T follicular helper cell (primary cell): ENCODE results near the gene FSIP1.

Experiments used
- DNase-seq: peaks from one replicate; pipeline ENCODE4 v3.0.0-alpha.2; 2020; ENCODE audit warnings: low read depth

Gene FSIP1

GRCh38 chr15:39756806-39757522, 25.7 kb downstream of the FSIP1 start:
- DNase-seq, result no peak

- DNase-seq, result no peak
Observed at GRCh38 chr15:39752991-39753390, 29.6 kb downstream of the FSIP1 start.

- DNase-seq, result no peak
Observed at GRCh38 chr15:39752246-39752645, 30.4 kb downstream of the FSIP1 start.

GRCh38 chr15:39748276-39748675, 34.4 kb downstream of the FSIP1 start:
- DNase-seq, result no peak

- no peak for DNase-seq
Observed at GRCh38 chr15:39747326-39747725, 35.3 kb downstream of the FSIP1 start.

DNA sequence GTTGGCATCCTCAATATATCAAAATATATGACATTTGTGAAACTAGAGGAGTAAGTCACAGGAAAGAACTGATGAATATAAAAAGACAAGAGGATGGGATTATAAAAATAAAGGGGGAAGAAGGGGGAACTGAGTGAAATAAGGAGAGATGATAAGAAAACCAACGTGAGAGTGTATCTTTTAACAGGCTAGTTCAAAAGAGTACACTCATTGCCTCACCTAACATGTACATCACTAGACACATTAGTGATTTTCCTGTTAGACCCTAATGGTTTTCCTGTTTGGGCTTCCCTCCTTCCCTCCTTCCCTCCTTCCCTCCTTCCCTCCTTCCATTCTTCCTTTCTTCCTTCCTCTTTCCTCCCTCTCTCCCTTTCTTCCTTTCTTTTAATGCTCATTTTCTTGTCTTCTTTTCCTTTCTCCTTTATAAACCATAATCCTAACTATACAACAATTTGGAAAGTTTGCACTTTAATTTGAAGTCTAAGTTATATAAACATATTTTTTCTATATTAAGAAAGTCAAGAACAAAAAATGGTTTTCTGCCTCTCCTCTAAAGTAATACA, 35.8 kb downstream of the FSIP1 start:
- no peak for DNase-seq

GRCh38 chr15:39746176-39746575, 36.5 kb downstream of the FSIP1 start:
- no peak for DNase-seq

GRCh38 chr15:39745415-39745814, 37.2 kb downstream of the FSIP1 start:
- no peak for DNase-seq

DNA sequence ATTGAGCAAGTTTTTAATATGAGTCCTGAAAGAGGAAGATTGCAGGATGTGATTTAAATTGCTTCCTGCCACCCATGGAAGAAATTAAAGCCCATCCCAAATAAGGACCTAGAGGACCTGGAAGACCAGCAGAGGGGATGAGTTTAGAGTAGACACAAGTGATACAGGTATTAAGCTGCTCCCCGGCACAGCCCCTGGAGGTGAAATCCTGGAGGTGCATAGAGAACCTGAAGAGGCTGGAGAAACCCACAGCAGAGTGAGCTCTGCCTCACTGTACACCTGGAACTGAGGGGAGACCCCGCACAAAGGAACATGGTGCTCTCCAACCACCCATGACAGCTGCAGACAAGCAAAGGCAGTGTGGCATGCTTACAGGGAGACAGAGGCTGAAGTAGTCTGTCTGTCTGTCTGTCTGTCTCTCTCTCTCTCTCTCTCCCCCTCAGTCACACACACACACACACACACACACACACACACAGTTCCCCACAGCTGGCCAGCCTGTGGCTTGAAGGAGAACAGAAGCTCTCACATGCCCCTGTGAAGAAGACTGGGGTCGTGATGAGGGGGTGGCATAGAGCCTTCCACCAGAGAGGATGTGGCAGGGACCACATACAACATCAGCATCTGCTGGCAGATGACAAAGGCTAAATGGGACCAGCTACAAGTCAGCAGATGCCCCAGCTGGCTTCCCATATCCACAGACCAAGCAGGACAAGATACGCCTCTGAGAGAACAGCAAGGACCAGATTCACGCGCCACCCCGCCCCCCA, 38.1 kb downstream of the FSIP1 start:
- DNase-seq, result no peak

- DNase-seq, result no peak
Observed at GRCh38 chr15:39743611-39744010, 39.0 kb downstream of the FSIP1 start.

DNA sequence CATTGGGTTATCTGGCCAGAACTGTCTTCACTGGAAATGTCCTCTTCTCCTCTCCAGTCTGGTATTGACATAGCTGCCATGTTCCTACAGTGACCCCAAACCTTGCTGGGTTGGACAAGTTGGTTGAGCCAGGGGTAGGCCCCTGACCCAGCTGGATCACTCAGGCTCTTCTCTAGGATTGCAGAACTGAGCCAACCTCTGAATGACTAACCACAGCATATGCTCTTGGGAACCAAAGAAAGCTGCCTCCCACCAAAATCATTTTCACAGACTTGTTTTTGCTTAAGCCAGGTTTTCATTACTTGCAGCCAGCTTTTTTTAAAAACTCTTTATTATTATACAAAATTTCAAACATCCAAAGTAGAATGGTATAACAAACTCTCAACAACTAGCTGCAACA, 41.4 kb downstream of the FSIP1 start:
- DNase-seq, result no peak

DNA sequence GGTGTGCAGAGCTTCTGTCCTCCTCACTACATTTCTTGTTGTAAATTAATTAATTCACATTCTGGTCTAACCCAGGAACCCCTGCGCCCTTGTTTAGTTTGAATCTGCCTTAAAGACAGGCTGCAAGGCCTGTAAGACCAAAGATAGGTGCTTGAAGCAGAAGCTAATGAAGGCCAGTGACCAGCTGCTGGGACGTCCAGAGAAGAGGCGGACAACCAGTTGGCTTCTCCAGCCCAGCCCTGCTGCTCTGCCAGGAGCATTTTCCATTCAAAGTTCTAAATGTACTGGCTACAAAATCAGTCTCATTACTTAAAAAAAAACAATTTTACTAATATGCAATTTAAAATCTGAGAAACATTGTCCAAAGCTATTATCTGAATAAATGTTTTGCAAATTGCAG, 43.6 kb downstream of the FSIP1 start:
- DNase-seq, result no peak

GRCh38 chr15:39737196-39737550, 45.5 kb downstream of the FSIP1 start:
- DNase-seq, result no peak

DNA sequence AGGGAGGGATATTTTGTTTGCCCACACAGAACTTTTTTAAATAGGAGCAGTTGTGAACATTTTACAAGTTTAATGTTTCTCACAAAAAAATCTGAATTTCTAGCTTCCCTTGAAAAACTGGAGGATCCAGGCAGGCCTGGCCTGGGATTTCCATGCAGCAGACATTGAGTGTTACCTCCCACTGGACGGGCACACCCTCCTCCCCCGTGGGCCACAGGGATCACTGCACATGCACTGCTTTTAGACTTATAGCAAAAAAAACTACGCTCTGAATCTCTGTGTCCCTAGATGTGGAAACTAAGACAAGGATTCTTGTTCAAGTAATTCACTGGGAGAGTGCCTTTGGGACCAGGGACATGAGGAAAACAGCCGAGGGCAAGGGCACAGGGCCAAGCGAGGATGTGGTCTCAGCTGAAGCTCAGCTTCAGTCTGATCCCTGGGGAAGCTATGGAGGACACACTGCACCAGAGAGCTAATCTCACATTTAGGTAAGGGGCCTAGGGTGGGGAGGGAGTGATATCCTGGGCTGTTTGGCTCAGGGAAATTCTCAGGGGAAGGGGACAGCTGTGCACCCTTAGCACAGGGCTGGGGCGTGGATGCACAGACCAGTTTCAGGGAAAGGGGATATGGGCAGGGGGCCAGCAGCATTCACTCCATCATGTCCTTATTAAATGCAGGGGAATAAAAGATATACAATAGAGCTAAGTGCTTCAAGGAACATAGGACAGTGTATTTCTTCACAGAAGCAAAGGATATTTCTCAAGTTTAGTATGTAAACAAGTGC, 46.0 kb downstream of the FSIP1 start:
- DNase-seq, result no peak

DNA sequence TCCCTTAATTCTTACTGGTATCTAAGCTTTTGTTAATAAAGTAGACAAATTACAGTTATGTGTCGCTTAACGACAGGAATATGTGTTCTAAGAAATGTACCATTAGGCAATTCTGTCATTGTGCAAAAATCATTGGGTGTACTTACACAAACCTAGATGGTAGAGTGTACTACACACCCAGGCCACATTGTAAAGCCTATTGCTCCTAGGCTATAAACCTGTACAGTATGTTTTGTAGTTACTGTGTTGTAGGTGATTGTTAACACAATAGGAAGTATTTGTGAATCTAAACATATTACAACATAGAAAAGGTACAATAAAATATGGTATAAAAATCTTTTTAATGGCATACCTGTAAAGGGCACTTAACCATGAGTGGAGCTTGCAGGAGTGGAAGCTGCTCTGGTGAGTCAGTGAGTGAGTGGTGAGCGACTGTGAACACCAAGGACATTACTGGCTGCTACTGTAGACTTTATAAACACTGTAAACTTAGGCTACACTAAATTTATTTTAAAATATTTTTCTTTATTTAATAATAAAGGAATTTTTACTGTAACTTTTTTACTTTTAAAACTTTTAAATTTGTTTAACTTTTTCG, 47.4 kb downstream of the FSIP1 start:
- DNase-seq, result no peak

DNA sequence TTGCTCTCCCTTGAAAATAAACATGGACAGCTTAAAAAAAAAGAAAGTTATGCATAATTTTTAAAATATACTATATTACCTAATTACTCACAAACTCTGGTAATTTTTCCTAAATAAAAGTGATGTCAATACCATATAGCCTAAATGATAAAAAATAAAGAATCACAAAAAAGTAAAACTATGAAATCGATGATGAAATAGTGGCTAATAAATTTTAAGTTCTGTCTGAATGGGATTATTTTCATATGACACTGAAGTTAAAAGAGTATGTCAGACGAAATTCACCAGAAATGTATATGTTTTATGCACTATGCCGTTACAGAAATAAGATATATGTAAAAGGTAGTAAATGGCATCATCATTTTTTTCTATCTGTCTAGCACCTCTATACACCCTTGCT, 51.4 kb downstream of the FSIP1 start:
- DNase-seq, result no peak

DNA sequence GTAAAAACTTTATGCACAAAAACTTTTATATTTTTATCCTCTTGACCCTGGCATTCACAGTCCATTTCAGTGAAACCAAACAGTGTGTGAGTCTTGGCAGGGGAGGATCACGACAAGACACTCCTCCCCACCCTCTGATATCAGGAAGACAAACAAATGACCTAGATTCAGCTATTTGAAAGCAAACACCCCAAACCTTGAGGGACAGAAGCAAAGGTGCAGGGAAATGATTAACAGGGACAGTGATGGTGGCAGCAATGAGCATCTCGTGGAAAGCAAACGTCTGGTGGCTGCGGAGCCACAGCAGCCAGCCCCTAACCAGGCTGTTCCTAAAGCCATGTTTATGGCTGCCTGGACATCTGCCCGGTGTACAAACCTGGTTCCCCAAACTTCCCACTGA, 52.1 kb downstream of the FSIP1 start:
- DNase-seq, result no peak

GRCh38 chr15:39729500-39729899, 53.1 kb downstream of the FSIP1 start:
- no peak for DNase-seq

GRCh38 chr15:39728845-39729244, 53.8 kb downstream of the FSIP1 start:
- DNase-seq, result no peak

- no peak for DNase-seq
Observed at GRCh38 chr15:39721893-39722292, 60.7 kb downstream of the FSIP1 start.

GRCh38 chr15:39720621-39721611, 61.7 kb downstream of the FSIP1 start:
- no peak for DNase-seq
